Endothelial cell of umbilical vein (primary cell): Measurements from ENCODE around the gene NUCKS1. TPM values are rescaled to one million over a fixed set of nuclear protein-coding genes. Genes with fewer than 3 reads are reported as not detected.

Experiments used
- BruUV-seq: library from RNA; stranded (reverse); fragments of 400-500 nt; replicated peaks from 2 replicates; lab custom pipeline; 2021; lab: Mats Ljungman, UMichigan
- CTCF ChIA-PET: fragments of 300-600, 350-600 bp; sonication (Branson Sonifier 250); formaldehyde crosslinking; loops from one replicate; lab custom pipeline; 2021; ENCODE audit warnings: antibody characterized with exemption, inconsistent platforms; lab: Charles Lee
- POLR2A ChIA-PET: fragments of 300-600, 350-600 bp; sonication (Branson Sonifier 250); formaldehyde crosslinking; loops from one replicate; lab custom pipeline; 2021; ENCODE audit warnings: antibody characterized with exemption, inconsistent platforms; lab: Charles Lee
- DNase-seq: peaks from one replicate; pipeline ENCODE4 v3.0.0-alpha.2; 2011; ENCODE audit warnings: low read depth, low spot score
- FAIRE-seq: peaks from 2 replicates; lab custom pipeline; 2011; peaks lifted over from hg19 to GRCh38; lab: Jason Lieb, UNC
- H2AFZ ChIP-seq: 2 replicates; pipeline ENCODE4 v1.6.0; 2012; ENCODE audit warnings: low read depth, low read length, control low read depth, inconsistent platforms
- H3K27ac ChIP-seq: 2 replicates; pipeline ENCODE4 v1.5.1; 2011; ENCODE audit warnings: low read depth, mild to moderate bottlenecking, control low read depth, low read length, moderate library complexity; ENCODE audit not compliant: insufficient read depth
- H3K27me3 ChIP-seq, 2 experiments: 2 replicates each; pipeline versions ENCODE4 v1.6.0 to v1.6.1; 2011; ENCODE audit warnings: low read length in 2 of 2, mixed read lengths in 1 of 2; ENCODE audit not compliant: control insufficient read depth in 2 of 2, insufficient read depth in 2 of 2
- H3K36me3 ChIP-seq, 2 experiments: 2 replicates in 1 of 2; 3 replicates in 1 of 2; pipeline ENCODE4 v1.5.1; 2011; ENCODE audit warnings: low read length in 2 of 2, mild to moderate bottlenecking in 1 of 2, moderate library complexity in 1 of 2; ENCODE audit not compliant: control insufficient read depth in 2 of 2, insufficient read depth in 2 of 2; ENCODE audit errors: extremely low read depth in 1 of 2
- H3K4me1 ChIP-seq: 3 replicates; pipeline ENCODE4 v1.5.1; 2011; ENCODE audit warnings: mild to moderate bottlenecking, low read length; ENCODE audit not compliant: control insufficient read depth, insufficient read depth; ENCODE audit errors: extremely low read depth
- H3K4me2 ChIP-seq: 2 replicates; pipeline ENCODE4 v1.6.1; 2011; ENCODE audit warnings: low read length, control low read depth, mixed read lengths; ENCODE audit not compliant: insufficient read depth
- H3K4me3 ChIP-seq, 3 experiments: fragments of 200-600 bp in 1 of 3; sonication (generic), shearing (Covaris generic) in 1 of 3; replicated peaks in 1 of 3; 2 replicates each; pipeline ENCODE4 v1.5.1; 2011 to 2016; ENCODE audit warnings: control low read depth in 3 of 3, low read length in 3 of 3, mild to moderate bottlenecking in 2 of 3, inconsistent platforms in 1 of 3, low read depth in 1 of 3, moderate library complexity in 1 of 3; ENCODE audit not compliant: insufficient read depth in 1 of 3
- H3K79me2 ChIP-seq: 2 replicates; pipeline ENCODE4 v1.6.0; 2012; ENCODE audit warnings: low read length, inconsistent platforms; ENCODE audit not compliant: control insufficient read depth, insufficient read depth
- H3K9ac ChIP-seq: replicated peaks from 2 replicates; pipeline ENCODE3; 2011; ENCODE audit warnings: low read length, control low read depth; ENCODE audit not compliant: insufficient read depth; ENCODE audit errors: extremely low read depth
- H3K9me1 ChIP-seq: replicated peaks from 3 replicates; pipeline ENCODE4 v1.6.0; 2011; ENCODE audit warnings: mild to moderate bottlenecking, low read length; ENCODE audit not compliant: control insufficient read depth, insufficient read depth; ENCODE audit errors: extremely low read depth
- H3K9me3 ChIP-seq: replicated peaks from 2 replicates; pipeline ENCODE4 v1.5.1; 2012; ENCODE audit warnings: low read length, inconsistent platforms; ENCODE audit not compliant: control insufficient read depth, insufficient read depth
- H4K20me1 ChIP-seq: replicated peaks from 2 replicates; pipeline ENCODE3; 2011; ENCODE audit warnings: mild to moderate bottlenecking, low read length; ENCODE audit not compliant: control insufficient read depth, insufficient read depth; ENCODE audit errors: extremely low read depth
- CTCF ChIP-seq, 2 donors: IDR thresholded peaks; 1 replicate in 1 of 2; 2 replicates in 1 of 2; pipeline ENCODE4 v1.5.1; 2011; ENCODE audit warnings: low read length in 2 of 2, mild to moderate bottlenecking in 2 of 2, moderate library complexity in 2 of 2, control low read depth in 1 of 2, inconsistent platforms in 1 of 2, low read depth in 1 of 2; ENCODE audit not compliant: insufficient read depth in 1 of 2; ENCODE audit errors: extremely low read depth in 1 of 2
- EZH2 ChIP-seq: IDR thresholded peaks from 2 replicates; pipeline ENCODE4 v1.6.1; 2012; ENCODE audit warnings: borderline replicate concordance, low read depth, mild to moderate bottlenecking, moderate library complexity, low read length, inconsistent platforms; ENCODE audit not compliant: severe bottlenecking
- FOS ChIP-seq: IDR thresholded peaks from 2 replicates; pipeline ENCODE4 v1.6.1; 2011; ENCODE audit warnings: mild to moderate bottlenecking, low read length, moderate library complexity, borderline replicate concordance; ENCODE audit not compliant: insufficient read depth
- GATA2 ChIP-seq: IDR thresholded peaks from 2 replicates; pipeline ENCODE4 v1.7.0; 2011; ENCODE audit warnings: low read depth, mild to moderate bottlenecking, moderate library complexity, mixed read lengths, low read length; ENCODE audit not compliant: insufficient read length, insufficient read depth
- JUN ChIP-seq: IDR thresholded peaks from 2 replicates; pipeline ENCODE4 v1.6.1; 2011; ENCODE audit warnings: borderline replicate concordance, low read depth; ENCODE audit not compliant: insufficient read length, insufficient read depth
- MAX ChIP-seq: IDR thresholded peaks from 2 replicates; pipeline ENCODE4 v1.6.1; 2011; ENCODE audit not compliant: insufficient read depth, insufficient read length
- MYC ChIP-seq: IDR thresholded peaks from one replicate; pipeline ENCODE4 v1.6.1; 2011; ENCODE audit warnings: mild to moderate bottlenecking, low read depth, low read length
- POLR2A ChIP-seq: IDR thresholded peaks from 2 replicates; pipeline ENCODE4 v1.6.1; 2012; ENCODE audit warnings: low read depth, mild to moderate bottlenecking, control low read depth, low read length
- POLR2AphosphoS5 ChIP-seq: IDR thresholded peaks from 2 replicates; pipeline ENCODE4 v1.6.1; 2012; ENCODE audit warnings: low read depth, mild to moderate bottlenecking, control low read depth, low read length, moderate library complexity; ENCODE audit not compliant: insufficient read depth
- dilution Hi-C: fragments of 300-500 bp; cut with MboI; formaldehyde crosslinking; loops from one replicate; pipeline ENCODE4 v1.15.0; 2019; ENCODE audit warnings: low sequenced_read_pairs; ENCODE audit not compliant: extremely low pct_ligation_motif_present
- intact Hi-C: fragments of 100-400 bp; cut with micrococcal nuclease; formaldehyde crosslinking; loops from one replicate; pipeline ENCODE4 v1.10.0; 2022
- polyA plus RNA-seq, 4 experiments: library from polyadenylated mRNA; depleted of rRNA in 3 of 4; stranded (reverse) in 3 of 4; unstranded in 1 of 4; fragments of >200 nt; gene quantifications; 2 replicates each; pipeline versions ENCODE4 v1.2.1 to v1.2.3, GENCODE V29; 2011 to 2012; ENCODE audit warnings: missing spikeins in 1 of 4
- total RNA-seq: library from RNA; stranded (reverse); gene quantifications from 2 replicates; pipeline ENCODE4 v1.2.3, GENCODE V29; 2021

Gene NUCKS1
- total and polyA plus RNA-seq, 2 donors (not counting 3 experiments of a cell fraction or from before 2014, with no cell fraction given), result 53.7 to 282 TPM

- Histone ChIP-seq H3K9ac (no peak overlapping the region), H4K20me1 (no peaks in the 10 kb centered on the region), H3K4me2 (no peak overlapping the region), H3K9me1 (no peaks in the 10 kb centered on the region), H3K27me3 (no peaks in the 10 kb centered on the region), H2AFZ (no peak overlapping the region), H3K4me3 (no peak overlapping the region), H3K27ac (no peak overlapping the region), H3K9me3 (no peaks in the 10 kb centered on the region), H3K4me1 (peaks cover 4% of the 10 kb centered on the region), H3K36me3 (no peaks in the 10 kb centered on the region), H3K79me2 (no peaks in the 10 kb centered on the region)
- FAIRE-seq (no peak), DNase-seq (no peak)
- intact Hi-C loops (no loop called here), dilution Hi-C loops (no loop called here)
- TF ChIP-seq FOS (no peak), MAX (no peak), JUN (no peak), GATA2 (no peak), POLR2AphosphoS5 (no peak), POLR2A (no peak), CTCF (IDR thresholded peaks at IDR 0.05; ENCODE audit: extremely low read depth in 1 of 2, insufficient read depth in 1 of 2, low read depth in 1 of 2, low read length in 2 of 2) (no peak), EZH2 (no peak), MYC (no peak)
- BruUV-seq, result no TSS peak
- ChIA-PET CTCF (interaction anchor here (2.8 kb wide), 1 partner anchor 12 kb away, joined by 7 read pairs; the partner anchor contains the start of gene RAB29), POLR2A (no interaction called here)
Observed at GRCh38 chr1:205763980-205764379, 14.0 kb upstream of the NUCKS1 start.
